EL (cell line): ENCODE results near the gene RHOB.
"Not testable (repeated sequence)": the region's sequence is repeated elsewhere in the genome, so short reads cannot be mapped to it uniquely, and the experiment has no call there.

Experiments used
- DNase-seq: peaks from one replicate; pipeline ENCODE4 v3.0.0-alpha.2; 2016

RHOB gene

DNA sequence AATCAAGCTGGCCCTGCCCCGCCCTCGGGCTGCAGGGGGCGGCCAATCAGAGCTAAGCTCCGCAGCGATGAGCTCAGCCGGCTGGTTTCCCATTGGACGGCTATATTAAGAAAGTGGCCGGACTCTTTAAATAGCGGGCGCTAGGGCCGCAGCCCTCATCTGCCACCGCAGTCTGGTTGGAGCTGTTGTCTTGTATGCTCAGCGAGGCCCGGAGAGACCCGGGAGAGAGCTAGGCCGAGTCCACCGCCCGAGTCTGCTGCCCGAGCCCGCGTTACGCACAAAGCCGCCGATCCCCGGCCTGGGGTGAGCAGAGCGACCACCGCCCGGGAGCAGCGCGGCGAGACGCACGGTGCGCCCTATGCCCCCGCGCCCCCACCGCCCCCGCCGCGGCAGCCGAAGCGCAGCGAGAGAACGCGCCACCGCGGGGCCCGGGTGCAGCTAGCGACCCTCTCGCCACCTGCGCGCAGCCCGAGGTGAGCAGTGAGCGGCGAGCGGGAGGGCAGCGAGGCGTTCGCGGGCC lies at the start of gene RHOB:
TSS of gene RHOB (plus strand) at position 158 of the 520 bp plus-strand sequence. CDS start 392 bp downstream, outside the sequence.
- peak; percentile 98 for DNase-seq

DNA sequence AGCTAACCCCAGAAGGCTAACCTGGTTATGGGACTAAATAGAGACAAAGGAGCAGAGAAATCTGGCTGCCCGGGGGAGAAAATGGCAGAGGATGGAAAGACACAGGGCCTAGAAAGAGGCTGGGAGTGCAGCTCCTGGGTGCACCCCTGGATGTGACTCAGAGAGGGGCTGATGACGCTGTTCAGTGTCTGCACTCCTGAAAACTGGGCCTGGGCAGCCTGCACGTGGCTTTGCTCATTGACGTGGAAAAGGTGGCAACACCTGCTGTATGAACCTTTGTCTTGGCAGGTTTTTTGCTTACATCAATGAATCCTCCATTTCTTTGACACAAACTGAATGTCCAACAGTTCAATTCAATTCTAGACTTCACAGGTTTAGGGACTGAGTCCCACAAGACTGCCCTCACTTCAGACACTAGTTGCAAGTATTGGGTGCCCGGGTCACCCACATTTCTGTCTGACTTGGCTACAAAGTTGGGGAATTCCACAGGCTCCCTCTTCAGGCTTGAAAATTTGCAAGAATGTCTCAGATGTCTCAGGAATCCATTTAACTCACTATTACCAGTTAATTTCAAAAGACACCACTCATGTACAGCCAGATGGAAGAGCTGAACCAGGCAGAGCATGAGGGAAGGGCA lies 48.9 kb upstream of the RHOB start:
- DNase-seq: no peak

DNA sequence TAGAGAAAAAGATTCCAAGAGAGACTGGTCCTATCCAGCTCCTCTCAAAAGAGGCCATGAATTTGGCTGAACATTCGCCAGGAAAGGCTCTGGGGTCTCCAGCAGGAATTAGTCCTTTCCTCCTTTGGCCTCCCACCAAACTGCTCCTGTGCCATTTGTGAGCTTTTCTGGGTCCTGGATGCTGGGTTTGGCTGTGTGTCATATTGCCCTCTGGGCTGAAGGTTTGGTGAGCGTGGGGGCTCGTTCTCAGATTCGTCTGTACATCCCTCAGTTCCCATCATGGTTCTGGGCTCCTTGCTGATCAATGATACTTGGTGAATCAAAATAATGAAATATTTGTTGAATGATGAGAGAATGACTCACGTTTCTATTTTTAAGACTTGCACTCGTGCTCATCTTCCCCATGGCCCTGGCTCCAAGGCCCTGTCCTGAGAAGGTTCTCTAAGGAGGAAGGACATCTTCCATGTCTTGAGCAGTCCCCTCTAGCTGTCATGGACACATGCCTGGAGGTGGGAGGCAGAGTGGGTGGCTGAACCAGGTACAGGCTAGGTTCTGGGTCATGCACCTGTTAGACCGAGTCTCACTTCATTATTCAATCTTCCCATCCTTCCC lies 47.8 kb upstream of the RHOB start:
- peak; percentile 41 for DNase-seq

DNA sequence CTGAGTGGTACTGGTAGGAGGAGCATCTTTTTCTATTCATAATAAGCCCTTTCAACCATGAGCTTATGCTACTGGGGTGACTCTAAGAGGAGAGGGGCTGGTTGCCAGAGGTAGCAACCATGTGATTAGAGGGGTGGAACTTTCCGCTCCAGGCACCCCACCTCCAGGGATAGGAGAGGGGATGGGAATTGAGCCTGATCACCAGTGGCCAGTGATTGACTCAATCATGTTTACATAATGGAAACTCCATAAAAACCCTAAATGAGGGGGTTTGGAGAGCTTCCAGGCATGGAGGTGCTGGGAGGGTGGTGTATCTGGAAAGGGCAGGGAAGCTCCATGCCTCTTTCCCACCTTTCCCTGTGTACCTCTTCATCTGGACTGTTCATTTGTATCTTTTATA lies 46.6 kb upstream of the RHOB start:
- DNase-seq: no peak

DNA sequence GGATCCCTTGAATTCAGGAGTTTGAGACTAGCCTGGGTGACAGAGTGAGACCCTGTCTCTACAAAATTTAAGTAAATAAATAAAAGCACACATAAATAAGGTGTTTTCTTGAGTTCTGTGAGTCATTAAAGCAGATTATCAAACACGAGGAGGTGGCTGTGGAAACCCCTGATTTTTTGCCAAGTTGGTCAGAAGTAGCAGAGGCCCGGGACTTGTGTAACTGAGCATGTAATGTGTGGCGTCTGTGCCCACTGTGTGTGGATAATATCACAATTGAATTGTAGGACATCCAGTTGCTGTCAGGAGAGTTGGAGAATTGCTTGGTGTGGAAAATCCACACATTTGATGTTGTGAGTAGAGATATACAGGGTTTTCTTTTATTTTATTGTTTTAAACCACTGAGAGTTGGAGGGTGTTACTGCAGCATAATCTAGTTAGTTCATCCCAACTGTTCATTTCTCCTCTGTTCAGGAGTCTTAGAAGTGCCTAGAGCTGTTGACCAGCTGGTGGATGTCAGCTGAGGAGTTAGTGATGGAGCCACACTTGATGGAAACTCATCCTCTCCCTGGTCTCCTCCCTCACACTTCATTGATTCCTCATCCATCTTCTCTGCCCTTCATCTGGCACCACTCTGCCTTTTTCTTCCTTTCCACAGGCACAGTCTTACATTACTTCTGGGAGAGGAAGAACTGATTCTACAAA lies 45.9 kb upstream of the RHOB start:
- no peak for DNase-seq

DNA sequence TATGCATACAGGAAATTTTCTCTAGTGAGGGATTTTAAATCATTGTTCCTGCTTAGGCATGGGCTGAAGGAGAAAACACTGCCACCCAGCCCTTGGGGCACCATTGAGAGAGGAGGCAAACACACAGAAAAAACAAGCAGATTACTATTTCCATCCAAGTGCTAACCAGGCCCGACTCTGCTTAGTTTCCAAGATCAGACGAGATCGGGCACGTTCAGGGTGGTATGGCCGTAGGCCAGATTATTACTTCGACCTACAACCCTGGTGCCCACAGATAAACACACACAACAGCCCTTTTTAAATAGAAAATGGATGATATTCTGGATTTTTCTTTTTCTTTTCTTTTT lies 45.4 kb upstream of the RHOB start:
- DNase-seq: no peak

DNA sequence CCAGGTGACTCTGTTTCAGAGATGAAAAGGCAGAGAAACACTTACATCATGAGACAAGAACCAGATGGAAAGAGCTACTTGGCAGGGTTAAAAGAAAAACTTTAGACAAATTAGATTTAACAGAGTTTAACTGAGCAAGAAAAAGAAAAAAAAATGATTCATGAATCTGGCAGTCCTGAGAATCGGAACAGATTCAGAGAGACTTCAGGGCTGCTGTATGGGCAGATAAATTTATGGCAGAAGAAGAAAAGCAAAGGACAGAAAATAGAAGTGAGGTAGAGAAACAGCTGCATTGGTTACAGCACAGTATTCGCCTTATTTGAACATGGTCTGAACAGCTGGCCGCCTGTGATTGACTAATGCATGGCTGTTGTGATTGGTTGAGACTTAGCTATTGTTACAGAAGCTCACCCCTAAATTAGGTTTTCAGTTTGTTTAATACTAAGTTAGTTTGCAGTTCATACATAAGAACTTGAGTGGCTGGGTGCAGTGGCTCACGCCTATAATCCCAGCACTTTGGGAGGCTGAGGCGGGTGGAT lies 43.0 kb upstream of the RHOB start:
- no peak for DNase-seq

DNA sequence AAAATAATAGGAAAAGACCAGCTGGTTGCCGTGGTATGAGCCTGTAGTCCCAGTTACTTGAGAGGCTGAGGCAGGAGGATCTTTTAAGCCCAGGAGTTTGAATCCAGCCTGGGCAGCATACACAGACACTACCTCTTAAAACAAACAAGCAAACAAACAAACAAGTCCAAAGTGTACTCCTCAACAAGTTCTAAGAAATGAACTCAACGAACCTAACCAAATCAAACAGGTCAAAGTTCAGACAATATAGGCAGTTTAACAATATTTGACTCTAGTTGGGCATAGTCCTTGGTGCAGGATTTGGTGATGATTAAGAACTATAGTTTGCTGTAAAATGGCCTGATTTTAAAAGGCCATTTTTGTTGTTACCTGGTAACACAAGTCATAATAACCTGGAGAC lies 41.9 kb upstream of the RHOB start:
- no peak for DNase-seq

DNA sequence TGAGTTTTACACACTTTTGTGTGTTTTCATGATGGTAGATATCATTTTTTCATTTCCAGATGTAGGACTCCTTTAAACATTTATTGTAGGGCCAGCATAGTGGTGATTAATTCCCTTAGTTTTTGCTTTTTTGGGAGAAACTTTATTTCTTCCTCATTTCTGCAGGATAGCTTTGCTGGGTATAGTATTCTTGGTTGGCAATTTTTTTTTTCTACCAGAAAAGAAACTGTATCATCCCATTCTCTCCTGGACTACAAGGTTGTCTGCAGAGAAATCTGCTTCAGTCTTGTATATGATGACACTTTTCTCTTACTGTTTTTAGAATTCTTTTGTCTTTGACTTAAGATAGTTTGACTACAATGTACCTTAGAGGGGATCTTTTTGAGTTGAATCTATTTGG lies 37.8 kb upstream of the RHOB start:
- no peak for DNase-seq

DNA sequence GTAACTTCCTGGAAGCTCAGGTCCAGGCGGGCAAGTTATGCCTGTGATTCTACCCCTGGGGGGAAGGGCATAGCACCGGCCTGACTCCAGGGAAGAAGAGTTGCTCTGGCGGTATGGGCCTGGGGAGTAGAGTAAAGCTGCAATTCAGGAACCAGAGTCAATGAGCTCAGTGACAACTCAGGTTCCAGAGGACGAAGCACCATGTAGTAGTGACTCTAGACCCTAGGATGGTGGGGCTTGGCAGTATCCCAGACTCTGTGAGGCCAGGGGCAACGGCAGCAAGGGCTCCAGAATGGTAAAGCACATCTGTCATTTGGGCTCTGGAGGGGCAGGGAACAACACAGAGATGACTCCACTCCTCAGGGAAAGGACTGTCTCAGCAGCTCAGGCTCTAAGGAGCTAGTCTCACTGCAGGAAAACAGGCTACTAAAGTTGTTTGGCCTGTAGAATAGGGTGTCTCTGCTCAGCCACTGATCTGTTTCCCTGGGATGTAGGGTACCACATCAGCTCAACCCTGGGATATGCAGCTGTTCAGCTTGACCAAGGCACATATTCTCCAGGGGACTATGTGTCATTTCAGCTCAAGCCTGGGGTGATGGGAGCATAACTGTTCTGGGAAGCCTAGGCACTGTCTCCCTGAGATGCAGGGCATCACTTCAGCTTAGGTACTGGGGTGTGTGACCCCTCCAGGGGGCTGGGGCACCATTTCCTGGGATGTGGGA lies 36.2 kb upstream of the RHOB start:
- DNase-seq: no peak

DNA sequence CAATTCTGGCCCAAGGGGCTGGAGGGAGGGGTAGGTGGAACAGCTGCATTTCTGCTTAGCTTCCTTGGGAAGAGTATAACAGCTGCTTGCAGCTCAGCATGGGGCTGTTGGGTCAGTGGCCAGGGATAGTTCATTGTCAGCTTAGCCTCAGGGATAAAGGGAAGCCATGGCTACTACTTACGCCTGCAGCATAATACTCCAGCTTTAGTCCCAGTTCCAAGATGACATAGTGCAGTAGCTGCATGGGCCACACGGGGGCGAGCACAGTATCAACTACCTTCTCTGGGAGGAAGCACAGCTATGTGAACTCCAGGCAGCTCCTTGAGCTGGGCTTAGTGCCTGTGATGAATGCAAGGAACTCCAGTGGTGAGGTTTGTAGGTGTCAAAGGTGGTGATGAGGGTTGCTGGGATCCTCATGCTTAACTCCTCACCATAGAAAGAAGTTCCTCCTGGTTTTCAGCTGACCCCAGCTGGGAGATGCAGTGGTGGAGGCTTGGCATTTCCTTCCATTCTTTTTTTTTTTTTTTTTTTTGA lies 35.4 kb upstream of the RHOB start:
- DNase-seq: peak; percentile 77

DNA sequence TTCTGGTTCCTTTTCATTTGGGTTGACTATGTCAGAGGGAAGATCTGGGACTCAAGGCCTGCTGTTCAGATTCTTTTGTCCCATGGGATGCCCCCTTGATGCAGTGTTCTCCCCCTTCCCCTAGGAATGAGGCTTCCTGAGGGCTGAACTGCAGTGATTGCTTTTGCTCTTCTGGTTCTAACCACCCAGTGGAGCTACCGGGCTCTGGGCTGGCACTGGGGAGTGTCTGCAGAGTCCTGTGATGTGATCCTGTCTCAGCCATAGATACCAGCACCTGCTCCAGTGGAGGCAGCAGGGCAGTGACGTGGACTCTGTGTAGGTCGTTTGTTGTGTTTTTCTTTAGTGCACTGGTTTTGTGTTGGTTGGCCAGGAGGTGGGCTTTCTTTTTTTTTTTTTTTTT lies 32.1 kb upstream of the RHOB start:
- no peak for DNase-seq

DNA sequence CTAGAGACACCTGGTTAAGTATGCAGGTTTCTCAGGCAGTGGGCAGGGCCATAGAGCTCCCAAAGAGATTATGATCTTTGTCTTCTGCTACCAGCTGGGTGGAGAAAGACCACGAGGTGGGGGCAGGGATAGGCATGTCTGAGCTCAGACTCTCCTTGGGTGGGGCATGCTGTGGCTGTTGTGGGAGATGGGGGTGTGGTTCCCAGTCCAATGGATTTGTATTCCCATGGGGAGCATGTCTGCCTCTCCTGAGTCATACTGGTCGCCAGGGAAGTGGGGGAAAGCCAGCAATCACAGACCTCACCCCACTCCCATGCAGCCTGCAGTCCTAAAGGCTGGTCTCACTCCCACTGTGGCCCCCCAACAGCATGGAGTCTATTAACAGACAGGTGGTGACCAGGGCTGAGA lies 31.4 kb upstream of the RHOB start:
- no peak for DNase-seq

DNA sequence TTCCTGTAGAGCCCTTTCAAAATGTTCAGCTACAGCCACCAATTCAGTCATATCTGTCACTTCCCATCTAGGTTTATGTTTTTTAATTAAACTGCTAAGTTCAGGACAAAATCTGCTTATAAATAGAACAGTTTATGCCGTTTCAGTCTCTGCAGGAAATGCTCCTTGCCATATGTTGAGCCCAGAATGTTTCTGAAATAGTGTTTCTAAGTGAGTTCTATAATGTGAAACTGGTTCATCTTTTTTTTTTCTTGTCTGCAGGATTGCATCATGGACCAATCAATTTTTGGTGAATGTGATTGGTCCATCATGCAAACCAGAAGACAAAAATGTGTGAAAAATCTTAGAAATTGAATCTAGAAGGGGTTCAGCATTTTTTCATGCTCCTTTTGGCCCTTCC lies 30.2 kb upstream of the RHOB start:
- no peak for DNase-seq

DNA sequence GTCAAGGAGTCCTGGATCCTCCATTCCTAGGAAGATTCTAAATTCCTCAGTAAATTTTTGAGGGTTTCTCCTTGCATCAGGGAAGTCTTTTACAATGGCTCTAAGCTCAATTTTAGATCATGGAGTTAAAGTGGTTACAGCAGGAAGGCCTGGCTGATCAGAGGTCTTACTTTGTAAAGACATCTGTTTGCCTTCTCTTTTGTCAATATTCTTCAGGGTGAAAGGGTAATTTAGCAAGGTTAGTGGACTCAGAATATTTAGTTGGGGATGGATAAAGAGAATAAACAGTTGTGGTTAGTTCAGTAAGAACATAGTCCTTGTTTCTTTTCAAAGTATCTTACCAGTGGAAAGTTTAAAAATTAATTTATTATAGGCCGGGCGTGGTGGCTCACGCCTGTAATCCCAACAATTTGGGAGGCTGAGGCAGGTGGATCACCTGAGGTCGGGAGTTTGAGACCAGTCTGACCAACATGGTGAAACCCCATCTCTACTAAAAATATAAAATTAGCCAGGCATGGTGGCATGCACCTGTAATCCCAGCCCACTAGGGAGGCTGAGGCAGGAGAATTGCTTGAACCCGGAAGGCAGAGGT lies 29.5 kb upstream of the RHOB start:
- DNase-seq: not testable (repeated sequence)

DNA sequence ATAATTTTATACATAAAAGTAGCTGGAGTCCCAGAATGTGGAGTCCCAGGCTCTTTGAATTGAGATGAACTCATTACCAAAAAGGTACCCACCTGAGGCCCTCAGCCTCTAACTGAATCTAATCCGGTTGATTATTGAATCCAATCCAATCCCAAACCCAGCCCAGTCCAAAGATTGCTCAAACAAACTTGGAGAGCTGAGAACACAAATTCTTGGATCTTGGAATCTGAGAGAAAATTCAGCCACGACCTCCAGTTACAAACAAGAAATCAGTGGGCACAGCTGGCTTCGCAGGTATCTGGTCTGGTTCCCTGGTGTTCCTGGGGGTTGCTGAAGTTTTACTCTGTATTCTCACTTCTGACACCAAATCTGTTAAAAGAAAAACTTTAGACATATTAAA lies 28.4 kb upstream of the RHOB start:
- DNase-seq: no peak

DNA sequence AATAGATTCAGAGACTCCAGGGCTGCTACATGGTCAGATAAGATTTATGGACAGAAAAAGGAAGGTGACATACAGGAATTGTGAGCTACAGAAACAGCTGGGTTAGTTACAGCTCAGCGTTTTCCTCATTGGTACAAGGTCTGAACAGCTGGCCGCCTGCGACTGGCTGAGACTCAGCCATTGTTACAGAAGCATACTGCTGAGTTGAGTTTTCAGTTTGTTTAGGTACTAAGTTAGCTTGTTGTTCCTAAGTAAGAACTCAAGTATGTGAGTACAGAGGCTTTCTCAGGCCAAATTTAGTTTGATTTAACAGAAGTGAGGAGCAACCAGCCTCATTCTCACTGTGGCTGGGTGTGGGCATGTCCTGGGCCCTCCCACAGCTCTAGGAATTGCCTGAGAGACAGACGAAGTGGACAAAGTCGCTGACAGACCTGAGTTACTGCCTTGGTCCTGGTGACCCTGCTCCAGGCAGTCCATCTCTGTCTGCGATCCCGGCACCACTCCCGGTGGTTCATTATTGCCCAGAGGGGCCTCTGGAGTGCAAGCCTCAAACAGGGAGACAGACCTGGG lies 27.8 kb upstream of the RHOB start:
- no peak for DNase-seq

DNA sequence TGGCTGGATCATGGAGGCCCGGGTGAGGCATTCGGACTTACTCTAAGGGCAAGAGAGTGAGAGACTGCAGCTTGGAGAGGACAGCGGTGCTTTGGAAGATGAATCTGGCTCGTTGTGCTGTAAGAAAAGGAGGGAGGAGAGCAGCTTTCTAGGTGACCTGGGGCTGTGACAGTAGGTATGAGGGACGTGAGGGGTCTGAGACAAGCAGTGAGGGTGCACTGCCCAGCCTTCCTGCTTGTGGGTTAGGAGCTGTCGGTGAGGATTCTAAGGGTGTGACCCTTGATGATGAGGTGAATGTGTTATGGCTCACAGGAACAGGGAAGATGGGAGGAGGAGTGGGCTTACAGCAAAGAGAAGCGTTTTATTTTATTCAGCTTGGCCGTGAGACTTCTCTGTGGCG lies 27.1 kb upstream of the RHOB start:
- no peak for DNase-seq

DNA sequence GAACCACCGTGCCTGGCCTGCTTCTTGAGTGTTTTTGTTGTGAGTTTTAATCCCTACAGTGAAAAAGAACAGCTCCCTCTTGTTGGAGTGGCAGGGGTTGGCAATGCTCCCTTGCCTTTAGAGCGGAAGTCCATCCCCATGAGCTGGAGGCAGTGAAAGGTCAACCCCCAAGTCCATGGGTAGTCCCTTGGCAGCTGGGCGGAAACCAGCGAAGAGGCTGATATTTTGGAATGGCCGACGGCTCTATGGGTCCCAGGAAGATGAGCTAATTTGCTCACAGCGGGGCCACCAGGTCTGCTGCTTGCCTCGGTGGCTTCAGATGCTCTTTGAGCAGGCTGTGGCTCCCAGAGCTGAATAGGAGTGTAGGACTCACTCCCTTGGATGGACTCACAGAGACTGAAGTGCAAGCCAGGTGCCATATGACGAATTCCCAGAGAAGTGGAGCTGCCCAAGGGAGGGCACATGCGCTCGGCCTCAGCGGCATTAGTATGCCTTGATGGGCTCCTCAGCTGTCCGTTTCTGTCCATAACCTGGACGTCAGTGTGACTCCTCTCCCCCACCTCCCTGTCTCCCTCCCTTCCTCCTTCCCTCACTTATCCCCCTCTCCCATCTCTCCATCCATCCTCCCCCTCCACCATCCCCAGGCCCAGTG lies 25.4 kb upstream of the RHOB start:
- DNase-seq: no peak

DNA sequence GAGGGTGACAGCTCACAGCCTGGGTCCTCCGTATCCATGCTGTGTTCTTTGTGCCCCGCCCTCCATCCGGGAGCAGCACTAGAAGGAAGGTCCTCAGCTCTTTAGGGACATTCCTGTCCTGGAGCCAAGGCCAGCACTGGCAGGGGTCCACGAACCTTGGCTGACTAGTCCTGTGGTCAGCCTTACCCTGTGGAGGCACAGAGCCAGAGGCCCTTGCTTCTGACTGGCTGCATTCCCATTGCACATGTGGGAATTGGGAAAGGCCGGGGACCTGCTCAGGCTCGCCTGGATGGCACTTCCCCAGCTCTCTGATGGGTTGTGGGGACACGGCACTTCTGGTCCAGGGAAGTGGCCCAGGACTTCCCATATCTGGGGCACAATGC lies 24.9 kb upstream of the RHOB start:
- peak; percentile 88 for DNase-seq

DNA sequence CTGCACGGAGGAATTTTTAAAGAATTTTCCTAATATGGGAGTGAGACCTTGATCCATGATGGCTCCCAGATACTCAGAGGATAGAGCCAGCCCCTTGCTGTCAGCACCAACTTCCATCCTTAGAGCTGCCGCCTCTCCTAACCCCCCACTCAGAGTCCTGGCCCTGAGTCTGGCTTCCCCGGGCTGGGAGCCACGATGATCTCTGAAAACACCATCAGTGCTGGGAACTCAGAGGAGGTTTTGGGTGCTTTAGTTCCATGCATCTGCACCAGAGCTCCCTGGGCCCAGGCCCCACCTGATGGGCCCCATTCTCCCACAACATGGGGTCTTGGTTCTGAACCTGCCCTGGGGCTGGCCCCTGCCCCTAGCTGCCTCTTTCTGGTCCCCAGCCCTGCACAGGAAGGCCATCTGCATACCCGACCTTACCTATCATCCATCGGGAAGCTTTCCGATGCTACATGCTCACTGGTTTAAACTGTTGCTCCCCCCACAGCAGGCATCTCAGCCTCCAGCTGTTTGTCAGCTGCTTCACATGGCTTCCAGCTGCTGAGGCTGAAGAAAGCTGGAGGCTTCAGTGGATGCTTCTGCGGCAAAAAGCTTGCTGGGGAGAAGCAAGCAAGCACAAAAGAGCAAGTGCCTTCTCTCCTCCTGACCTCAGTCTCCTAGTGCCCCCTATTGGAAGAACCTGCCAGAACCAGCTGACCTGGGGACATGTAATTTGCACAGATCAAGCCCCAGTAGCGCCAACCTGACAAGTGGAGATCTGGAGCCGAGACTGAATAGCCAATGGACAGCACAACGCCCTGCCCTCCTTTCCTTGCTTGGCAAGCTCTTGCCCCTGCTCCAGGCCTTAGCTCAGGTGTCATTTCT lies 24.2 kb upstream of the RHOB start:
- DNase-seq: peak; percentile 22
